GM21619 (cell line): ENCODE data around the gene SPATA17.
"Not testable (repeated sequence)": the region's sequence is repeated elsewhere in the genome, so short reads cannot be mapped to it uniquely, and the experiment has no call there.

ENCODE experiments used
- ATAC-seq: cut with Tn5 transposase; IDR thresholded peaks from one replicate; pipeline ENCODE4 v1.9.1; 2021; ENCODE audit not compliant: unreplicated experiment

The SPATA17 gene

GRCh38 chr1:217674028-217674729, 43.0 kb downstream of the SPATA17 start:
- no peak for ATAC-seq

GRCh38 chr1:217681806-217682205, 50.7 kb downstream of the SPATA17 start:
- ATAC-seq: no peak

- ATAC-seq: no peak
These were observed 56.4 kb downstream of the SPATA17 start for GRCh38 chr1:217687511-217687910.

- not testable (repeated sequence) for ATAC-seq
These were observed 65.0 kb downstream of the SPATA17 start for GRCh38 chr1:217696140-217696539.

GRCh38 chr1:217703326-217703725, 72.2 kb downstream of the SPATA17 start:
- no peak for ATAC-seq

- ATAC-seq: no peak
These were observed 81.9 kb downstream of the SPATA17 start for GRCh38 chr1:217712925-217713597.

- ATAC-seq: no peak
These were observed 84.5 kb downstream of the SPATA17 start for GRCh38 chr1:217715681-217716080.

GRCh38 chr1:217717959-217718358, 86.8 kb downstream of the SPATA17 start:
- ATAC-seq: no peak

- ATAC-seq: no peak
These were observed 87.7 kb downstream of the SPATA17 start for GRCh38 chr1:217718873-217719272.

- ATAC-seq: no peak
These were observed 90.5 kb downstream of the SPATA17 start for GRCh38 chr1:217721692-217722091.

- no peak for ATAC-seq
These were observed 103.8 kb downstream of the SPATA17 start for GRCh38 chr1:217734973-217735372.

- no peak for ATAC-seq
These were observed 116.1 kb downstream of the SPATA17 start for GRCh38 chr1:217747156-217747769.

GRCh38 chr1:217769768-217770167, 138.6 kb downstream of the SPATA17 start:
- ATAC-seq: no peak

GRCh38 chr1:217770918-217771317, 139.8 kb downstream of the SPATA17 start:
- no peak for ATAC-seq

- ATAC-seq: no peak
These were observed 145.5 kb downstream of the SPATA17 start for GRCh38 chr1:217776693-217777092.

GRCh38 chr1:217781056-217781455, 149.9 kb downstream of the SPATA17 start:
- ATAC-seq: no peak

GRCh38 chr1:217791091-217791490, 159.9 kb downstream of the SPATA17 start:
- no peak for ATAC-seq

GRCh38 chr1:217805792-217806191, 174.6 kb downstream of the SPATA17 start:
- no peak for ATAC-seq

GRCh38 chr1:217812175-217812574, 181.0 kb downstream of the SPATA17 start:
- no peak for ATAC-seq

- no peak for ATAC-seq
These were observed 181.9 kb downstream of the SPATA17 start for GRCh38 chr1:217813031-217813430.

- ATAC-seq: no peak
These were observed 206.5 kb downstream of the SPATA17 start for GRCh38 chr1:217837691-217838090.

- ATAC-seq: no peak
These were observed 208.0 kb downstream of the SPATA17 start for GRCh38 chr1:217839161-217839560.
